Activated CD8-positive, alpha-beta memory T cell treated with anti-CD3 and anti-CD28 coated beads, Interleukin-2, amount 50 U/mL, for 4 hours (primary cell): Measurements from ENCODE around the gene ATP13A5.

Source experiments
- DNase-seq: peaks from one replicate; pipeline ENCODE4 v3.0.0-alpha.2; 2020

Gene ATP13A5

GRCh38 chr3:193347521-193348501 is 30.7 kb downstream of the ATP13A5 start:
- no peak for DNase-seq

DNA sequence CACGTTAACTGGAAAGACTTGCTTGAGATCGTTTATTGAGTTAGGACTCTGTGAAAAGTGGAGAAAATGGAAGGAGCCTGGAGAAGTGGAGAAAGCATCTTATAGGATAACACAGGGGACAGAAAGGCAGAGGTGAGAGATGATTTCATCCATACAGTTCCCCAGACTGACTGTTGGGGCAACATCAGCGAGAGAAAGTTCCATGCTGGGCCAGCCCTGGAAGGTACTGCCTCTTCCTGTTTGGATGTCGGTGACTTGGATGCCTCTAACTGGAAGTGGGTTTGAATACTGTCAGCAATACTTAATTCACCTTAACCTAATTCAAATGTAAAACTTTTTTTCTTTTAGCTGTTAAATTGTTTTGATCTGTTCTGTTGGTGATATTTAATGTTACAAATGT is 32.3 kb downstream of the ATP13A5 start:
- DNase-seq: no peak

DNA sequence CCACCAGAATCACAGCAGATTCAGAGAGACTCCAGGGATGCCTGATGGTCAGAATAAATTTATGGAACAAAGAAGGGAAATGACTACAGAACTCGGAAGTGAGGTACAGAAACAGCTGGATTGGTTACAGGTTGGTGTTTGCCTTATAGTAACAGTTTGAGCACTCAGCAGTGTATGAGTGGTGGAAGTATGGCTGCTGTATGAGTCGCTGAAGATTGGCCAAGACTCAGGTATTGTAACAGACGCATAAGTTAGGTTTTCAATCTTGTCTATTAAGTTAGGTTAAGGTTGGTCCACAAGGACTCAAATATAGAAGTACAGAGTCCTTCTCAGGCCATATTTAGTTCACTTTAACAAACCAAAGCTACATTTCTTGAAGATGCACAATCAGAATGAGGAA is 33.1 kb downstream of the ATP13A5 start:
- no peak for DNase-seq

DNA sequence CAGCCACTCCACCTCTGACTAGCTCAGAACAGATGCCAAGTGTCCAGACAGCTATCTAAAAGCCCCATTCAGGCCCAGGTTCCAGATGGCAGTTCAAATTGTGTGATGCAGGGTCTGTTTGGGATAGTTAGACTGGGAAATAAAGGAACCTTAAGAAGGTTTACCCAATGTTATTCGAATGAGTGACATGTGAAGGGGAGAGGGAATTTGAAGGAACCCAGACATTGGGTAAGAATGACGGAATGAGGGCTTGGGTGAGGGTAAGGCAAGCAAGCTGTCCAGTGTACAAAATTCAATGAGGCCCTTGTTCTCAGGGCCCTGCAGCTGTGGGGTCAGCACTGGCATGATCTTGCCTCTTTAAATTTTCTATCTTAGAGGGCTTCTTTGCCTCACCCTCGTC is 34.1 kb downstream of the ATP13A5 start:
- no peak for DNase-seq

DNA sequence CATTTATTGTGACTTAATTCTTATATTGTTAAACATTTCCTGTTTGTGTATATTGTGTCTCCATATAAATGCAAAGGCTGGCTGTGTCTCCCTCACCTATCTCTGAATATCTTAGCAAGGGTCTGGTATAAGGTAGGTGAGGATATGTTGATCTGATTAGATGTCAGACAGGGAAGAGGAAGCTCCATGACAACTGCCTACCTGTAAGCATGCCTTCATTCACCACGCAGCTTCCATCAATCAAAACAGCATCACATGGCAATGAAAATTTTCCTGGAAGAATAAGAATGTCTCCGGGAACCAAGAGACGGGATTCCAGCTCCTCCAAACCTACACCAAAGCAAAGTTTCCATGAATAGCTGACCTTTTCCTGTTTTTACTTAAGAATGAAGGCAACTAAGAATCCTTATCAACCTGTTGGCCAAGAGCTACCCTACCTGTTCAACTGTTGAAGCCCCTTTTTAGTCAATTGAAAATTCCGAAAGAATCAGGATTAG is 34.8 kb downstream of the ATP13A5 start:
- DNase-seq: no peak

DNA sequence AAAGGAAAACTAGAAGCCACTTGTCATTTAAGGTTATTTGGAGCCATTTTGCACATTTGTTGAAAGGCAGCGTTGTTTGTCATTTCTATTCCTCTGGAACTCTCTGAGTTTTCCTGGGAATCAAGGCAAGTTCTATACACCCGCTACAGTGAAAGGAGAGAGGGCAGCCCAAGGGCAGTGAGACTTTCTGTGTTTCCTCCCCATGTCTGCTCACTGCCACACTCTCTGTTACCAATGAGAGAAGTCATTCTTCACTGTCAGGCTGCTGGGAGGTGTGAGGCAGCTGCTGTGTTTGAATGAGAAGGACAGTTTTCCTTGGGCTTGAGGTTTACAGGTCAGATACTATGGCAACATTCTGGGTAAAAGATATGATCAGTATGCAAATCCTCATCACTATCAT is 36.0 kb downstream of the ATP13A5 start:
- DNase-seq: no peak

GRCh38 chr3:193335031-193335430 is 43.5 kb downstream of the ATP13A5 start:
- DNase-seq: no peak

- DNase-seq: no peak
These were observed 45.3 kb downstream of the ATP13A5 start for GRCh38 chr3:193333229-193333628.

DNA sequence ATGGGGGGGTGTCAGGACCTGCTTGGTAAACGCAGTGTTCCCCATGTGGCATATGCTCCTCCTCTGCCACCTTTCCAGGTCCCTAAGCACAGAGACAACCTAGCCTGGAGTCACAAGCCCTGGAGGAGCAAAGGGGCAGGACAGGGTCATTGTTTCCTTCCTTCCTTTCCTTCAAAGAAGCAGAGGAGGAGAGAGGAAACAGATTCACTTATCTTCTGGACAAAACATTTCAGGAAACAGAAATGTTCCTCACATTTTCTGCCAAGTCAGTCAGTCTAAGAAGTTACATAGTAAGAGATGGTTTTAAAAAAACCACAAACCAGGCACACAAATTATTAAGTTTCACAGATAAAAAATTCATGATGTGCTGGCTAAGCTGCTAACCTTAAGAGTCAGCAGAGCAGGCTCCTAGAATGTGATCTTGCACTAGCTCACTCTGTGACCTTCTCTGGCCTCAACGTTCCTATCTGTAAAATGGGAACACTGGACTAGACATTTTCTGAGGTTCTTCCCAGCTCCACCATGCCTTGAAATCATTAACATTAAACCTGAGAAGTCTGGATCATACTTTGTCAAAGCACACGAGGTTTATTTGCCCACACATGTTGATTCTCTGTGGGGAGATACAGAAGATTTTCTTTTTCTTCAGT is 47.9 kb downstream of the ATP13A5 start:
- DNase-seq: no peak

DNA sequence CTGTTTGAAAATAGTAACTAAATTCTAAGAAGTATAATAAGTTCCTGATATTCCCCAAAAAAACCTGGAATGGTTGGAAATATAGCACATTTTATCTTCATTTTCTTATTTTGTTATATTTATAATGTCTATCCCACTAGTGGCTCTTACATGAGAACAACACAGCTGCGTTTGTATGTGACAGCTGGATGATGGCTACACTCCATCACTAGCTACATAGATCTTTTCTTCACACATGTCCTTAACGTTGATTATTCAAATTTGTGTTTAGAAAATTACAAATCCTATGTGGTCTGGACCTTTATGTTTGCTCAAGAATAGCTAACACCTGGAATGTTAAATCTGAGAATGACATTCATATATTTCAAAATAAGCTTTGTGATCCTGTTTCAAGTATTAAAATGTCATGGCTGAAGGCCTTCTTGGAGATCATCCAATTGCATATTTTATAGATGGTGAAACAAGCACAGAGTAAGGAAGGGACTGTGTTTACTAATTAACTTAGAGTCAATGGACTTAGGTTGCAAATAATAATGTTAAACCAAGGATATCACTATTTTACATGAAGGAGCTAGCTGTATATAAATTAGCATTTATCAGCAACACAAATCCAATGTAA is 60.8 kb downstream of the ATP13A5 start:
- no peak for DNase-seq

- DNase-seq: no peak
These were observed 64.4 kb downstream of the ATP13A5 start for GRCh38 chr3:193314161-193314560.

DNA sequence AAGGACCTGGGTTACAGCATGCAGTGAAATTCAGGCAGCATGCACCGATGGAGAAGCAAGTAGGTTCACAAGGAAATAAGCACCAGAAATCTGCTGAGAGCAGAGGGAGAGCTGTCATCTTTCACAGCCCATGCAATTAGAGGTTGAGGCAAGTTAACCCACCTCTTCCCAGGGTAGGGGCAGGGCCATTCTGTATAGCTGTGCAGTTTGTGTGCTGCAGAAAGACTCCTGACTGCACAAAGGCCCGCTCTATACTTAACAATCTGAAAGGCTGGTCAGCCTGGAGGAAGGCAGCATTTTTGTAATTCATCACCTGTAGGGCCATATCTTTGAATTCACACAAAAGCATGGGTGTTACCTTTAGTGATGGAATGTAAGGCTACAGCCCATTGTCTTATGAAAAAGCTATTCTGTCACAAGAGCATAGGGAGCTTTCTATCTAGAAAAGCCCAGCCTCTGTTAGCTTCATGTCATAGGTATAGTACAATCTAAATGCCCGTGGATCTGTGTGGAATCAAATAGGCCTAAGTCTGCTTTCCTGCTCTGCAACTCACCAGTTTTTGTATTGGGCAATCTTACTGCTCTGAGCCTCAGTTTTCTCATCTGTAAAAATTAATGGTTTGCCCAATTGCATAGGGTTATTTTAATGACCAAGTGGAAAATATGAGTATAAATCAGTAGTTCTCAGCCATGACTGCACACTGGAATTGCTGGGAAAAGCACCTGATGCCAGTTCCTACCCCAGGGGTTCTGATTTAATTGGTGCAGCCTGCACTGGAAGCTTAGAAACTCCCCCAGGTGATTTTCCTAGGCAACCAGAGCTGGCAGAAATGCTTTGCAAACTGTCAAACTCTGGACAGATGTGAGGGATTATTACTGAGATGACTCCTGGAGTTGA is 65.2 kb downstream of the ATP13A5 start:
- no peak for DNase-seq

DNA sequence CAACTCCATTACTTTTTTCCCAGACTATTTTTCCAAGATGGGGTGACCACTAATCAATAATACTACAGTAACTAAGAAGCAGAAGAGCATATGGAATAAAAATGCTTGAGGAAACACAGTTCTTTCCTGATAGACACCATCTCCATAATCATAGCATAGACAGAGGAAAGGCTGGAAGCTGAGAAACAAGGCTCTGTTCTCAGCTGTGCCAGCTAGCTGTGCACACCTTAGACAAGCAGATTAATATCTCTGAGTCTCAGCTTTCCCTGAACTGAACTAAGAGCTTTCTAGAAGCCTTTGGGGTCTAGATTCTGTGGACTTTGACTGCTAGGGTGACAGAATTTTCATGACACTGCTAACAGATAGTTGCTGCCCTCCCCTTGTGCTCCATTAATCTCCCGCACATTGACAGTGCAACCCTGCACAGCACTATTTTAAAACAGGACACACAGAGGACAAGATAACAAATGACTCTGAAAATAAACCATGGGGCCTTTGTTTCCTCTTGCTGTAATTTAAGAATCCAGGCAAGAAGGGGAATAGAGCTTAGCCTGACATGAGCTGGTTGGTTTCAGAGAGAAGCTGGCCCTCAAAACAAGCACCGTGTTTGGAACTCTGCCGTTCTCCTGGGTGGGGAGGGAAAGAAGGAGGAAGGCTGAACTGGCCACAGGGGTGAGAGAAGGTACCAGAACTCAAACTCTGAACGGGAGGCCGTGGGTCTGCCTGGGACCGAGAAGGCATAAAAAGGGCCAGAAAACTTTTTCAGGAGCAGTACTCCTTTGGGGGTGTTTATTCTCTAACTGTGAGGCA is 67.4 kb downstream of the ATP13A5 start:
- no peak for DNase-seq

DNA sequence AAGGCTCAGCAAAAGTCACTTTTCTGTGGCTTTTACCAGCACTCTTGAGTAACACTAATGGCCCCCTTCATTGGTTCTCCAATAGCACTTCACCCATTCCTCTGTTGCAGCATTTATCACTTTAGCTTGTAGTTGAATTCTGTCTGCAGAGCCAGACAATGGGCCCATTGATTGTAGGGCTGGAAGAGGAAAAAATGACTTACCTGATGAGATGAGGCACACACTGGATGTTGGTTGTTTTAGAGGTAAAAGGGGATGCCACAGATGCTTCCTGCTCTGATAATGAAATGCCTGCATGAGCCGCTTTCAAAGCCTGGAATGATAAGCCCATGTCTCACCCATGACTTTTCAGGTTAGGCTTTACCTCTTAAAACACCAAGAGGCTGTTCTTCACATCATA is 73.2 kb downstream of the ATP13A5 start:
- DNase-seq: no peak

- no peak for DNase-seq
These were observed 77.1 kb downstream of the ATP13A5 start for GRCh38 chr3:193301433-193301832.

GRCh38 chr3:193297421-193297820 is 81.1 kb downstream of the ATP13A5 start:
- no peak for DNase-seq

DNA sequence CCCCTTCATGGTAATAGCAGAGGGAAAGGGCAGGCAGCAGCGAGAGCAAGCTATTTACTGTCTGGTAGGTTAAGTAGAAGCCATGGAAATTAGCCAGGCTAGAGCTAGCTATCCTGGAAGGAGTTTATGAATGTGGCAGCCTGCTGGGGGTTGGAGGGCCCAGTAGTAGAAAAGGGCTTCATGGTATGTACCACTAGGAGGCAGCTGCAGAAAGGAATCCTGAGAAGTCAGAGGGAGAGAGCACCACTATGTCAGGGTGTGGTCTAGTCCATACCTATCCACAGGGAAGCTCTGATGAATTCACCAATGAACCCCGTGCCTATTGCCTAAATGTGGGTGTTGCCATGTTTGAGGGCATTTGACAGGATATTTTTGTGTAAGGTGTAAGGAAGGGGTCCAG is 82.6 kb downstream of the ATP13A5 start:
- DNase-seq: no peak

GRCh38 chr3:193292386-193292785 is 86.2 kb downstream of the ATP13A5 start:
- DNase-seq: no peak

GRCh38 chr3:193271101-193271840 is 107.3 kb downstream of the ATP13A5 start:
- no peak for DNase-seq

- DNase-seq: no peak
These were observed 108.1 kb downstream of the ATP13A5 start for GRCh38 chr3:193270451-193270850.
